ENCODE measurements around the gene RGSL1.

The RGSL1 gene

DNA sequence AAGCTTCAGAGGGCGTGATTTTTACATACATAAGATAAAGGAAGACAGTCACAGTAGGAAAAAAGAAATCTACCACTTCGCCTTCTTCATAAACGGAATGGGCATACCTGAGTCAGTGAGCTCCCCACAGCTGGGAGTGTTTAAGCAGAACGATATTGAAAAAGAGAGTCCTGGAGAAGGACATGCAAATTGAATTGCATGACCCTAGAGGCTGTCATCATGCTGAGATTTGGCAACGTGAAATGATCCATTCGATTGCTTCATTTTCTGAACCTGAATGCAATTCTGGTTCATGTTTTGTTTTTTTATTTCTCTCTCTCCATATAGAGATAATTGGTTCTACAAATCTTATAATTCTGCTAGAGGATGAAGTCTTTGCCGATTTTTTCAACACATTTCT, 3.7 kb downstream of the RGSL1 start (continued):
- TF ChIP-seq GLIS3 (CRISPR knock-in tag; IDR thresholded peaks at IDR 0.05) (no peak), ZNF8 (CRISPR knock-in tag; IDR thresholded peaks at IDR 0.05) (no peak), BACH2 (CRISPR knock-in tag; IDR thresholded peaks at IDR 0.05; ENCODE audit: borderline replicate concordance) (no peak), ZC3H10 (CRISPR knock-in tag; IDR thresholded peaks at IDR 0.05) (no peak), ZFP3 (CRISPR knock-in tag; IDR thresholded peaks at IDR 0.05) (no peak)

DNA sequence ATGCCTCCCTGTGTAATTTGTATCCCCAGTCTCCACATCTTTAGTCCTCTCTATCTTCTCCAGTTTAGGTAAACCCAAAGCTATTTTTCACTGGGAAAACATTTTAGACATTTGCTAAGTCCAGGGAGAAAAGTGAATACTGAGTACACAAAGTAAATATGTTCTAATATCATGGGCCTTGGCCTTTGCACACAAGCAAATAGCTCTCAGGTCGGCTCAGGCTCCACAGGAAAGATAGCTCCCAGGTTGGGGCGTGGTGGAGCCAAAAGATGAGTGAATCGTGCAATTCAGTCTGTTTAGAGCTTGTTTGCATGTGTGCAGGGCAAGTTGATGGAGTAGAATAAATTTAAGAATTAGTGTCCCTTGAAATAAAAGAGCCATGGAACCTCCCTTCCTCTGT, 7.9 kb downstream of the RGSL1 start:
- TF ChIP-seq ZFP30 (CRISPR knock-in tag; IDR thresholded peaks at IDR 0.05) (no peak), ISL1 (CRISPR knock-in tag; IDR thresholded peaks at IDR 0.05) (no peak), ZC3H10 (CRISPR knock-in tag; IDR thresholded peaks at IDR 0.05) (no peak), RARB (CRISPR knock-in tag; IDR thresholded peaks at IDR 0.05) (no peak)
- TF ChIP-seq, protein P1, sequence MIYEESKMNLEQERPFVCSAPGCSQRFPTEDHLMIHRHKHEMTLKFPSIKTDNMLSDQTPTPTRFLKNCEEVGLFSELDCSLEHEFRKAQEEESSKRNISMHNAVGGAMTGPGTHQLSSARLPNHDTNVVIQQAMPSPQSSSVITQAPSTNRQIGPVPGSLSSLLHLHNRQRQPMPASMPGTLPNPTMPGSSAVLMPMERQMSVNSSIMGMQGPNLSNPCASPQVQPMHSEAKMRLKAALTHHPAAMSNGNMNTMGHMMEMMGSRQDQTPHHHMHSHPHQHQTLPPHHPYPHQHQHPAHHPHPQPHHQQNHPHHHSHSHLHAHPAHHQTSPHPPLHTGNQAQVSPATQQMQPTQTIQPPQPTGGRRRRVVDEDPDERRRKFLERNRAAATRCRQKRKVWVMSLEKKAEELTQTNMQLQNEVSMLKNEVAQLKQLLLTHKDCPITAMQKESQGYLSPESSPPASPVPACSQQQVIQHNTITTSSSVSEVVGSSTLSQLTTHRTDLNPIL (CRISPR knock-in tag; IDR thresholded peaks at IDR 0.05; ENCODE audit: low read depth) = no peak
- no peak for ATAC-seq

DNA sequence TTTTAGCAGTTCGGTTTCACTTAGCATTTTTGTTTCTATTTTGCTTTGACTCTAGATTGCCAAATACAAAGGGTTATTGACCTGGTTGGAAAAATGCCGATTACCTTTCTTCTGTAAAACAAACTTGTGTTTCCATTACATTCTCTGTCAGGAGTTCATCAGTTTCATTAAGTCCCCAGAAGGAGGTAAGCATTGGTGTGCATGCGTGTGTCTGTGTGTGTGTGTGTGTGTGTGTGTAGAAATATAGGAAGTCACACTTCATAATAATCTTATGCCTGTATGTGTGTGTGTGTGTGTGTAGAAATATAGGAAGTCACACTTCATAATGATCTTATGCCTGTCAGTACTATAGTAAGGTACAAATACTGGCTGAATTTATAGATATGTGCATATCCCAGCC, 10.0 kb downstream of the RGSL1 start:
- no peak for TF ChIP-seq ZNF70 (CRISPR knock-in tag; IDR thresholded peaks at IDR 0.05)
- TF ChIP-seq TOX (CRISPR knock-in tag; IDR thresholded peaks at IDR 0.05; ENCODE audit: borderline replicate concordance) = no peak
- no peak for TF ChIP-seq SNAI2 (CRISPR knock-in tag; IDR thresholded peaks at IDR 0.05)
- TF ChIP-seq ZNF8 (CRISPR knock-in tag; IDR thresholded peaks at IDR 0.05) = no peak
- TF ChIP-seq, protein P1 (CRISPR knock-in tag; IDR thresholded peaks at IDR 0.05; ENCODE audit: low read depth) = no peak
- no peak for TF ChIP-seq RARB (CRISPR knock-in tag; IDR thresholded peaks at IDR 0.05)
- TF ChIP-seq ISL1 (CRISPR knock-in tag; IDR thresholded peaks at IDR 0.05) = no peak
- ATAC-seq = no peak

DNA sequence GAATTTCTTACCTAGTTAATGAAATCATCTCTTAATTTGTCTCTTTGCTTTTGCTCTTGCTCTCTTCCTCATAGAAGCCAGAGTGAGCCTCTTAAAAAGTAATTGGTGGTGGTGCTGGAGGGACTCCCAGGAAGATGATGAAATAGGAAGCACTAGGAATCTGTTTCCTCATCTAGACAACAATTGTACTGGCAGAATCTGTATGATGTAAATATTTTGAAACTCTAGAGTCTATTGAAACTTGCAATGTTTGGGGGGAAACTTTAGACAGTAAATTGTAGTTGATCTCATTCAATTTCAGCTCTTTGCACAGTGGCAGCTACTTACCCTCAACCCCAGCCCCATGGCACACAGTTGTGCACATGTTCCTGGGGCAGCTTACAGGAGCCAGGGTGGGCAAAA, 10.6 kb downstream of the RGSL1 start:
- TF ChIP-seq ARNTL (CRISPR knock-in tag; IDR thresholded peaks at IDR 0.05; ENCODE audit: borderline replicate concordance, low read depth) (no peak), RARB (CRISPR knock-in tag; IDR thresholded peaks at IDR 0.05) (no peak), OSR1 (CRISPR knock-in tag; IDR thresholded peaks at IDR 0.05) (no peak), PPARA (CRISPR knock-in tag; IDR thresholded peaks at IDR 0.05; ENCODE audit: borderline replicate concordance) (no peak), TCF4 (CRISPR knock-in tag; IDR thresholded peaks at IDR 0.05; ENCODE audit: borderline replicate concordance) (no peak), ZNF70 (CRISPR knock-in tag; IDR thresholded peaks at IDR 0.05) (no peak), ESRRG (CRISPR knock-in tag; IDR thresholded peaks at IDR 0.05) (no peak), ISL1 (CRISPR knock-in tag; IDR thresholded peaks at IDR 0.05) (no peak), ZFP30 (CRISPR knock-in tag; IDR thresholded peaks at IDR 0.05) (no peak)
- TF ChIP-seq, protein P2, sequence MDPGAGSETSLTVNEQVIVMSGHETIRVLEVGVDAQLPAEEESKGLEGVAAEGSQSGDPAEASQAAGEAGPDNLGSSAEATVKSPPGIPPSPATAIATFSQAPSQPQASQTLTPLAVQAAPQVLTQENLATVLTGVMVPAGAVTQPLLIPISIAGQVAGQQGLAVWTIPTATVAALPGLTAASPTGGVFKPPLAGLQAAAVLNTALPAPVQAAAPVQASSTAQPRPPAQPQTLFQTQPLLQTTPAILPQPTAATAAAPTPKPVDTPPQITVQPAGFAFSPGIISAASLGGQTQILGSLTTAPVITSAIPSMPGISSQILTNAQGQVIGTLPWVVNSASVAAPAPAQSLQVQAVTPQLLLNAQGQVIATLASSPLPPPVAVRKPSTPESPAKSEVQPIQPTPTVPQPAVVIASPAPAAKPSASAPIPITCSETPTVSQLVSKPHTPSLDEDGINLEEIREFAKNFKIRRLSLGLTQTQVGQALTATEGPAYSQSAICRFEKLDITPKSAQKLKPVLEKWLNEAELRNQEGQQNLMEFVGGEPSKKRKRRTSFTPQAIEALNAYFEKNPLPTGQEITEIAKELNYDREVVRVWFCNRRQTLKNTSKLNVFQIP (CRISPR knock-in tag; IDR thresholded peaks at IDR 0.05; ENCODE audit: borderline replicate concordance, low read depth) = no peak
- TF ChIP-seq, protein P3, sequence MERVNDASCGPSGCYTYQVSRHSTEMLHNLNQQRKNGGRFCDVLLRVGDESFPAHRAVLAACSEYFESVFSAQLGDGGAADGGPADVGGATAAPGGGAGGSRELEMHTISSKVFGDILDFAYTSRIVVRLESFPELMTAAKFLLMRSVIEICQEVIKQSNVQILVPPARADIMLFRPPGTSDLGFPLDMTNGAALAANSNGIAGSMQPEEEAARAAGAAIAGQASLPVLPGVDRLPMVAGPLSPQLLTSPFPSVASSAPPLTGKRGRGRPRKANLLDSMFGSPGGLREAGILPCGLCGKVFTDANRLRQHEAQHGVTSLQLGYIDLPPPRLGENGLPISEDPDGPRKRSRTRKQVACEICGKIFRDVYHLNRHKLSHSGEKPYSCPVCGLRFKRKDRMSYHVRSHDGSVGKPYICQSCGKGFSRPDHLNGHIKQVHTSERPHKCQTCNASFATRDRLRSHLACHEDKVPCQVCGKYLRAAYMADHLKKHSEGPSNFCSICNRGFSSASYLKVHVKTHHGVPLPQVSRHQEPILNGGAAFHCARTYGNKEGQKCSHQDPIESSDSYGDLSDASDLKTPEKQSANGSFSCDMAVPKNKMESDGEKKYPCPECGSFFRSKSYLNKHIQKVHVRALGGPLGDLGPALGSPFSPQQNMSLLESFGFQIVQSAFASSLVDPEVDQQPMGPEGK (CRISPR knock-in tag; IDR thresholded peaks at IDR 0.05; ENCODE audit: borderline replicate concordance) = no peak
- TF ChIP-seq, protein P4, sequence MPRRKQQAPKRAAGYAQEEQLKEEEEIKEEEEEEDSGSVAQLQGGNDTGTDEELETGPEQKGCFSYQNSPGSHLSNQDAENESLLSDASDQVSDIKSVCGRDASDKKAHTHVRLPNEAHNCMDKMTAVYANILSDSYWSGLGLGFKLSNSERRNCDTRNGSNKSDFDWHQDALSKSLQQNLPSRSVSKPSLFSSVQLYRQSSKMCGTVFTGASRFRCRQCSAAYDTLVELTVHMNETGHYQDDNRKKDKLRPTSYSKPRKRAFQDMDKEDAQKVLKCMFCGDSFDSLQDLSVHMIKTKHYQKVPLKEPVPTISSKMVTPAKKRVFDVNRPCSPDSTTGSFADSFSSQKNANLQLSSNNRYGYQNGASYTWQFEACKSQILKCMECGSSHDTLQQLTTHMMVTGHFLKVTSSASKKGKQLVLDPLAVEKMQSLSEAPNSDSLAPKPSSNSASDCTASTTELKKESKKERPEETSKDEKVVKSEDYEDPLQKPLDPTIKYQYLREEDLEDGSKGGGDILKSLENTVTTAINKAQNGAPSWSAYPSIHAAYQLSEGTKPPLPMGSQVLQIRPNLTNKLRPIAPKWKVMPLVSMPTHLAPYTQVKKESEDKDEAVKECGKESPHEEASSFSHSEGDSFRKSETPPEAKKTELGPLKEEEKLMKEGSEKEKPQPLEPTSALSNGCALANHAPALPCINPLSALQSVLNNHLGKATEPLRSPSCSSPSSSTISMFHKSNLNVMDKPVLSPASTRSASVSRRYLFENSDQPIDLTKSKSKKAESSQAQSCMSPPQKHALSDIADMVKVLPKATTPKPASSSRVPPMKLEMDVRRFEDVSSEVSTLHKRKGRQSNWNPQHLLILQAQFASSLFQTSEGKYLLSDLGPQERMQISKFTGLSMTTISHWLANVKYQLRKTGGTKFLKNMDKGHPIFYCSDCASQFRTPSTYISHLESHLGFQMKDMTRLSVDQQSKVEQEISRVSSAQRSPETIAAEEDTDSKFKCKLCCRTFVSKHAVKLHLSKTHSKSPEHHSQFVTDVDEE (CRISPR knock-in tag; IDR thresholded peaks at IDR 0.05) = no peak
- ATAC-seq = no peak

Data from SK-N-SH treated with all-trans-retinoic acid at 6 μM for 48 hours (cell line).